ENCODE data around the gene AFAP1. TPM values are rescaled to one million over a fixed set of nuclear protein-coding genes. Genes with fewer than 3 reads are reported as not detected.

Gene AFAP1
- total RNA-seq, 1 experiment from 2014 or later = 32.9 TPM

- peak; percentile 88 for DNase-seq (ENCODE audit: low spot score)
These were observed 95.6 kb downstream of the AFAP1 start for GRCh38 chr4:7843831-7844593.

- peak; percentile 96 for DNase-seq (ENCODE audit: low spot score)
These were observed 97.0 kb downstream of the AFAP1 start for GRCh38 chr4:7842384-7843279.

- no peak for DNase-seq (ENCODE audit: low spot score)
These were observed 97.8 kb downstream of the AFAP1 start for GRCh38 chr4:7841894-7842293.

- DNase-seq (ENCODE audit: low spot score) = no peak
These were observed 98.6 kb downstream of the AFAP1 start for GRCh38 chr4:7841071-7841470.

- no peak for DNase-seq (ENCODE audit: low spot score)
These were observed 99.8 kb downstream of the AFAP1 start for GRCh38 chr4:7839856-7840255.

- no peak for DNase-seq (ENCODE audit: low spot score)
These were observed 101.4 kb downstream of the AFAP1 start for GRCh38 chr4:7838136-7838782.

GRCh38 chr4:7837597-7838135, 102.0 kb downstream of the AFAP1 start:
- DNase-seq (ENCODE audit: low spot score) = no peak

GRCh38 chr4:7831858-7832730, 107.6 kb downstream of the AFAP1 start:
- DNase-seq (ENCODE audit: low spot score) = no peak

GRCh38 chr4:7831330-7831729, 108.3 kb downstream of the AFAP1 start:
- peak; percentile 59 for DNase-seq (ENCODE audit: low spot score)

- no peak for DNase-seq (ENCODE audit: low spot score)
These were observed 108.9 kb downstream of the AFAP1 start for GRCh38 chr4:7830747-7831146.

- DNase-seq (ENCODE audit: low spot score) = no peak
These were observed 109.7 kb downstream of the AFAP1 start for GRCh38 chr4:7829652-7830580.

- peak; percentile 42 for DNase-seq (ENCODE audit: low spot score)
These were observed 110.8 kb downstream of the AFAP1 start for GRCh38 chr4:7828793-7829301.

- peak; percentile 92 for DNase-seq (ENCODE audit: low spot score)
These were observed 111.5 kb downstream of the AFAP1 start for GRCh38 chr4:7828011-7828720.

- no peak for DNase-seq (ENCODE audit: low spot score)
These were observed 112.1 kb downstream of the AFAP1 start for GRCh38 chr4:7827566-7827965.

GRCh38 chr4:7826909-7827306, 112.8 kb downstream of the AFAP1 start:
- no peak for DNase-seq (ENCODE audit: low spot score)

GRCh38 chr4:7826176-7826908, 113.3 kb downstream of the AFAP1 start:
- DNase-seq (ENCODE audit: low spot score) = no peak

GRCh38 chr4:7824218-7824617, 115.4 kb downstream of the AFAP1 start:
- no peak for DNase-seq (ENCODE audit: low spot score)

- no peak for DNase-seq (ENCODE audit: low spot score)
These were observed 116.2 kb downstream of the AFAP1 start for GRCh38 chr4:7823416-7823824.
